Activated T-helper 1 cell treated with anti-CD3 and anti-CD28 coated beads, Interleukin-12 subunit alpha, Interleukin-12 subunit beta, Interleukin-2, Interleukin-4 antibody, amounts not matched to agents 30 ng/mL and 10 ng/mL and 1 ng/mL, durations not matched to agents 14 hours and 24 hours and 36 hours (primary cell): ENCODE measurements around the gene KATNBL1. TPM values are rescaled to one million over a fixed set of nuclear protein-coding genes. Genes with fewer than 3 reads are reported as not detected.

Experiments
- DNase-seq: peaks from one replicate; pipeline ENCODE4 v3.0.0; 2021; ENCODE audit warnings: low spot score
- H3K27ac Mint-ChIP-seq: one replicate; pipeline ENCODE4 v1.8.0; 2021; ENCODE audit warnings: mild to moderate bottlenecking, mixed read lengths
- H3K27me3 Mint-ChIP-seq: one replicate; pipeline ENCODE4 v1.8.0; 2022; ENCODE audit warnings: mild to moderate bottlenecking, moderate library complexity, mixed read lengths; ENCODE audit not compliant: insufficient read depth
- H3K36me3 Mint-ChIP-seq: one replicate; pipeline ENCODE4 v1.8.0; 2021; ENCODE audit warnings: low read depth, mixed read lengths
- H3K4me1 Mint-ChIP-seq: one replicate; pipeline ENCODE4 v1.8.0; 2021; ENCODE audit warnings: low read depth, mixed read lengths
- H3K4me3 Mint-ChIP-seq: one replicate; pipeline ENCODE4 v1.8.0; 2021; ENCODE audit warnings: mild to moderate bottlenecking, moderate library complexity, mixed read lengths
- H3K9me3 Mint-ChIP-seq: one replicate; pipeline ENCODE4 v1.8.0; 2021; ENCODE audit warnings: mixed read lengths
- intact Hi-C: fragments of 100-400 bp; cut with micrococcal nuclease; formaldehyde crosslinking; loops from one replicate; pipeline ENCODE4 v1.15.1; 2024
- total RNA-seq: library from RNA; stranded (reverse); gene quantifications from 2 replicates; pipeline ENCODE4 v1.2.3, GENCODE V29; 2022

Gene KATNBL1
- total RNA-seq, 1 donor from 2014 or later, result 37.6 TPM

DNA sequence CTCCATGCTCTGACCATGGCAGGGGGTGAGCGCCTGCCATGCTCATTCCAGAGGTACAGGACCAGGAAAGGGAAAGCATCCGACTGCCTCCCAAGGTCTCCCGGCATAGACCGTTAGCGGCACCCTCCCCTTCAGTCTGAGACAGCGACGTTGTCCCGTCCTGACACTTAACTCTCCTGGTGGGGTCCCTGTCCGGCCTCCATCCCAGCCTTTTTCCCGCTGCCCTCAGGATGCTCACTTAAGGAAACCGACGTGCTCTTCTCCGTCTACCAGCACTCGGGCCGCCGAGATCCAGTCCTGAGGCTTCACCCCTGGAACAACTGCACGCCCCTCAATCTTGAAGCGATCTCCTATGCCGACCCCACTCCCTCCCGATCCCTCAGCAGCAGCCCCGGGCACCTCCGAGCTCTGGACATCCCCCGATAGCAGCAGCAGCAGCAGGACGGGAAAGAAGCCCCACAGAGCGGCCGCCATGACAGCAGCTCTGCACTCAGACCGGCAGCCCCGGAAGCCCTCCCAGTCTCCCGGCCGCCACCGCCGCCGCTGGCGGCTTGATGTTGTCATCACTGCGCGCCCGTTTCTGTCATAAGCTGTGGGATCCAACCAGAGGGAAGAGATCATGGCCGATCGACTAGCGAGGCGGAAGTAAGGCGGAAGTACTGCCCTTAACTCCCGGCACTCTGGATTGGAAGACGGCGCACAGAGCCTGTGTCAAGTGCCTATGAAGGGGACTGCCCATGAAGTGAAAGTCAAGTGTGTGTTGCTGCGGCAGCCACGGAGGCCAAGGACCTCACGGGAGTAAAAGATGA lies 108.3 kb downstream of the KATNBL1 start, which contains the start of the genes EMC7 and PGBD4:
EMC7 (minus strand) TSS at position 497 of the 809 bp plus-strand sequence; CDS start at position 474, 23 bp downstream.
PGBD4 (plus strand) TSS at position 718 of the 809 bp plus-strand sequence. CDS start 449 bp downstream, outside the sequence.
- Mint-ChIP-seq H3K9me3 (peaks cover 7% of the 10 kb centered on the region), H3K4me3 (peak within 1 kb of the TSS; percentile 98), H3K36me3 (peaks cover 24% of the 10 kb centered on the region), H3K27ac (peak within 1 kb of the TSS; percentile 100), H3K27me3 (no peaks in the 10 kb centered on the region), H3K4me1 (peaks cover 43% of the 10 kb centered on the region)
- DNase-seq, result peak; percentile 99
- intact Hi-C loops, result loop anchor here (1.0 to 10.0 kb wide), 11 partner anchors 39 to 907 kb away; partner anchors contain the start of genes AQR, EMC4, FMN1 and GOLGA8A

DNA sequence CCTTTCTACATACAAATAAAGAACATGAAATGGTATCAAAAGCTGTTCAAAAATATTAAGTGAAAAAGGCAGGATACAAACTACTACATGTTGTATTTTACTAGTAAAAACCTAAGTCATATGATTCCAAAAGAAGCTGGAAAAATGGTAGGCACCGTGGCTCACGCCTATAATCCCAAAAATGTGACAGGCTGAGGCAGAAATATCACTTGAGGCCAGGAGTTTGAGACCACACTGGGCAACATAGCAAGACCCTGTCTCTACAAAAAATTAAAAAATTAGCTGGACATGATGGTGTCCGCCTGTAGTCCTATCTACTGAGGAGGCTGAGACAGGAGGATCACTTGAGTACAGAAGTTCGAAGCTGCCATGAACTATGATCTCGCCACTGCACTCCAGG lies 110.0 kb downstream of the KATNBL1 start:
- Mint-ChIP-seq H3K36me3 (peaks cover 24% of the 10 kb centered on the region), H3K9me3 (peaks cover 7% of the 10 kb centered on the region), H3K4me3 (peak overlapping the region; percentile 98), H3K27me3 (no peaks in the 10 kb centered on the region), H3K27ac (peak overlapping the region; percentile 29), H3K4me1 (peaks cover 46% of the 10 kb centered on the region)
- intact Hi-C loops, result loop anchor here (2.0 to 10.0 kb wide), 6 partner anchors 37 to 905 kb away; partner anchors contain the start of genes AQR, FMN1, GOLGA8A and GOLGA8B
- DNase-seq, result no peak

Other genes with a start within 250 kb of the KATNBL1 start
- not detected in 2 replicates for gene CHRM5, start 241.6 kb downstream of the KATNBL1 start, total RNA-seq
- gene AVEN, start 170.9 kb downstream of the KATNBL1 start, total RNA-seq, result 16.3 and 16.8 TPM in 2 replicates
- 77.1 and 81.3 TPM in 2 replicates for gene EMC7, start 108.2 kb downstream of the KATNBL1 start, total RNA-seq
- 3.9 TPM in 2 replicates for gene PGBD4, start 108.0 kb downstream of the KATNBL1 start, total RNA-seq
- 97.0 and 102 TPM in 2 replicates for gene EMC4, start 14.9 kb upstream of the KATNBL1 start, total RNA-seq
- gene SLC12A6, start 127.7 kb upstream of the KATNBL1 start, total RNA-seq, result 33.2 and 36.4 TPM in 2 replicates
- 257 and 267 TPM in 2 replicates for gene NOP10, start 133.0 kb upstream of the KATNBL1 start, total RNA-seq
- gene NUTM1, start 133.2 kb upstream of the KATNBL1 start, total RNA-seq, result not detected in 2 replicates
- 78.0 and 80.8 TPM in 2 replicates for gene LPCAT4, start 157.1 kb upstream of the KATNBL1 start, total RNA-seq
- gene GOLGA8A, start 227.7 kb upstream of the KATNBL1 start, total RNA-seq, result 264 and 275 TPM in 2 replicates